Activated CD4-positive, alpha-beta memory T cell treated with anti-CD3 and anti-CD28 coated beads, Interleukin-2, amount 10 ng/mL, durations not matched to agents 7 days and 5 days (primary cell): ENCODE data around the gene XIAP. TPM values are rescaled to one million over a fixed set of nuclear protein-coding genes. Genes with fewer than 3 reads are reported as not detected.
"Not testable (repeated sequence)": the region's sequence is repeated elsewhere in the genome, so short reads cannot be mapped to it uniquely, and the experiment has no call there.

Experiments
- CTCF ChIA-PET: fragments of 350-600 bp; sonication (Branson Sonifier 250); formaldehyde crosslinking; loops from one replicate; lab custom pipeline; 2021; ENCODE audit warnings: antibody characterized with exemption, inconsistent platforms; lab: Charles Lee
- POLR2A ChIA-PET: fragments of 350-600 bp; sonication (Branson Sonifier 250); formaldehyde crosslinking; loops from one replicate; lab custom pipeline; 2021; ENCODE audit warnings: antibody characterized with exemption; lab: Charles Lee
- DNase-seq: peaks from one replicate; pipeline ENCODE4 v3.0.0-alpha.2; 2020
- H3K27ac Mint-ChIP-seq: one replicate; pipeline ENCODE4 v1.8.0; 2021; ENCODE audit warnings: mild to moderate bottlenecking, mixed read lengths
- H3K27me3 Mint-ChIP-seq: one replicate; pipeline ENCODE4 v1.8.0; 2021; ENCODE audit warnings: mixed read lengths
- H3K36me3 Mint-ChIP-seq: one replicate; pipeline ENCODE4 v1.8.0; 2021; ENCODE audit warnings: low read depth, mixed read lengths
- H3K4me1 Mint-ChIP-seq: one replicate; pipeline ENCODE4 v1.8.0; 2021; ENCODE audit warnings: mixed read lengths
- H3K4me3 Mint-ChIP-seq: one replicate; pipeline ENCODE4 v1.8.0; 2021; ENCODE audit warnings: mild to moderate bottlenecking, mixed read lengths
- H3K9me3 Mint-ChIP-seq: one replicate; pipeline ENCODE4 v1.8.0; 2021; ENCODE audit warnings: mixed read lengths
- total RNA-seq, 2 experiments: library from RNA; stranded (reverse); gene quantifications; one replicate each; pipeline ENCODE4 v1.2.3, GENCODE V29; 2021

Gene XIAP
- total RNA-seq, 2 experiments from 2014 or later = 47.6 to 53.3 TPM

GRCh38 chrX:123847056-123847455, 12.8 kb upstream of the XIAP start:
- H3K9me3 Mint-ChIP-seq = no peaks in the 10 kb centered on the region

GRCh38 chrX:123849096-123849495, 10.8 kb upstream of the XIAP start:
- no peak for DNase-seq

More at GRCh38 chrX:123847056-123847455, 12.8 kb upstream of the XIAP start:
- Mint-ChIP-seq H3K4me1 (peaks cover 4% of the 10 kb centered on the region), H3K36me3 (no peaks in the 10 kb centered on the region), H3K4me3 (no peak overlapping the region), H3K27me3 (peaks cover 1% of the 10 kb centered on the region), H3K27ac (no peak overlapping the region)
- DNase-seq = no peak
- ChIA-PET CTCF (interaction anchor here (0.9 kb wide), 1 partner anchor 14 kb away, joined by 3 read pairs; no protein-coding TSS in a partner anchor), POLR2A (no interaction called here)

GRCh38 chrX:123849906-123850305, 9.9 kb upstream of the XIAP start:
- H3K36me3 Mint-ChIP-seq, H3K9me3 Mint-ChIP-seq, DNase-seq, POLR2A ChIA-PET, CTCF ChIA-PET, H3K27me3 Mint-ChIP-seq, H3K4me3 Mint-ChIP-seq, H3K27ac Mint-ChIP-seq: not testable (repeated sequence)
- peaks cover 12% of the 10 kb centered on the region for H3K4me1 Mint-ChIP-seq

More at GRCh38 chrX:123849096-123849495, 10.8 kb upstream of the XIAP start:
- peaks cover 1% of the 10 kb centered on the region for H3K27me3 Mint-ChIP-seq
- H3K9me3 Mint-ChIP-seq = no peaks in the 10 kb centered on the region
- H3K4me1 Mint-ChIP-seq = peaks cover 7% of the 10 kb centered on the region
- no peaks in the 10 kb centered on the region for H3K36me3 Mint-ChIP-seq
- CTCF ChIA-PET = no interaction called here
- H3K4me3 Mint-ChIP-seq = no peak overlapping the region
- POLR2A ChIA-PET = no interaction called here
- no peak overlapping the region for H3K27ac Mint-ChIP-seq

GRCh38 chrX:123851079-123851478, 8.8 kb upstream of the XIAP start:
- no peak overlapping the region for H3K4me3 Mint-ChIP-seq
- no peak overlapping the region for H3K27ac Mint-ChIP-seq
- peaks cover 1% of the 10 kb centered on the region for H3K27me3 Mint-ChIP-seq
- no peak for DNase-seq
- no peaks in the 10 kb centered on the region for H3K9me3 Mint-ChIP-seq
- peaks cover 16% of the 10 kb centered on the region for H3K4me1 Mint-ChIP-seq
- CTCF ChIA-PET = interaction anchor here (0.7 to 1.5 kb wide), 2 partner anchors 17 to 77 kb away, joined by 3 read pairs; no protein-coding TSS in a partner anchor
- no peaks in the 10 kb centered on the region for H3K36me3 Mint-ChIP-seq
- POLR2A ChIA-PET = no interaction called here

- ChIA-PET CTCF (no interaction called here), POLR2A (no interaction called here)
- peaks cover 1% of the 10 kb centered on the region for H3K27me3 Mint-ChIP-seq
These were observed 5.5 kb upstream of the XIAP start for GRCh38 chrX:123854329-123854728.

GRCh38 chrX:123859409-123859845, 426 bp upstream of the XIAP start:
- ChIA-PET POLR2A (interaction anchor here (3.1 kb wide), 1 partner anchor 103 kb away, joined by 22 read pairs; the partner anchor contains the start of gene STAG2), CTCF (no interaction called here)

More at GRCh38 chrX:123854329-123854728, 5.5 kb upstream of the XIAP start:
- no peak overlapping the region for H3K27ac Mint-ChIP-seq
- DNase-seq = no peak
- H3K4me1 Mint-ChIP-seq = peaks cover 23% of the 10 kb centered on the region
- no peaks in the 10 kb centered on the region for H3K36me3 Mint-ChIP-seq
- H3K9me3 Mint-ChIP-seq = no peaks in the 10 kb centered on the region
- peak overlapping the region; percentile 4 for H3K4me3 Mint-ChIP-seq

GRCh38 chrX:123860983-123861382, 1.1 kb downstream of the XIAP start:
- H3K4me1 Mint-ChIP-seq = peaks cover 17% of the 10 kb centered on the region
- H3K9me3 Mint-ChIP-seq = no peaks in the 10 kb centered on the region
- no peak for DNase-seq
- H3K27me3 Mint-ChIP-seq = no peaks in the 10 kb centered on the region
- H3K27ac Mint-ChIP-seq = peak overlapping the region; percentile 94
- peaks cover 8% of the 10 kb centered on the region for H3K36me3 Mint-ChIP-seq
- ChIA-PET CTCF (interaction anchor here (0.9 kb wide), 1 partner anchor 28 kb away, joined by 3 read pairs; no protein-coding TSS in a partner anchor), POLR2A (interaction anchor here (0.7 to 3.1 kb wide), 5 partner anchors 9 to 487 kb away, joined by 3 to 22 read pairs (median 11); partner anchors contain the start of gene STAG2)
- H3K4me3 Mint-ChIP-seq = peak overlapping the region; percentile 88

More at GRCh38 chrX:123859409-123859845, 426 bp upstream of the XIAP start:
- no peaks in the 10 kb centered on the region for H3K9me3 Mint-ChIP-seq
- peaks cover 21% of the 10 kb centered on the region for H3K4me1 Mint-ChIP-seq
- no peak for DNase-seq
- H3K27ac Mint-ChIP-seq = peak overlapping the region; percentile 94
- peaks cover under 1% of the 10 kb centered on the region for H3K36me3 Mint-ChIP-seq
- peak overlapping the region; percentile 88 for H3K4me3 Mint-ChIP-seq
- no peaks in the 10 kb centered on the region for H3K27me3 Mint-ChIP-seq

GRCh38 chrX:123869488-123869887, 9.6 kb downstream of the XIAP start:
- H3K9me3 Mint-ChIP-seq = no peaks in the 10 kb centered on the region
- DNase-seq = no peak
- peaks cover 16% of the 10 kb centered on the region for H3K36me3 Mint-ChIP-seq
- no peaks in the 10 kb centered on the region for H3K27me3 Mint-ChIP-seq
- peaks cover 21% of the 10 kb centered on the region for H3K4me1 Mint-ChIP-seq
- H3K27ac Mint-ChIP-seq = no peak overlapping the region
- CTCF ChIA-PET = interaction anchor here (2.5 kb wide), 1 partner anchor 36 kb away, joined by 14 read pairs; no protein-coding TSS in a partner anchor
- POLR2A ChIA-PET = interaction anchor here (0.8 to 1.5 kb wide), 2 partner anchors 9 to 91 kb away, joined by 3 read pairs; no protein-coding TSS in a partner anchor
- no peak overlapping the region for H3K4me3 Mint-ChIP-seq

- Mint-ChIP-seq H3K27me3 (no peaks in the 10 kb centered on the region), H3K4me3 (no peak overlapping the region), H3K9me3 (no peaks in the 10 kb centered on the region), H3K4me1 (peaks cover 20% of the 10 kb centered on the region), H3K27ac (no peak overlapping the region), H3K36me3 (peaks cover 8% of the 10 kb centered on the region)
- DNase-seq = no peak
- ChIA-PET CTCF (no interaction called here), POLR2A (no interaction called here)
These were observed 11.5 kb downstream of the XIAP start for GRCh38 chrX:123871309-123871708.

- H3K27me3 Mint-ChIP-seq = no peaks in the 10 kb centered on the region
- H3K4me1 Mint-ChIP-seq = peaks cover 35% of the 10 kb centered on the region
- H3K36me3 Mint-ChIP-seq = peaks cover 6% of the 10 kb centered on the region
- H3K4me3 Mint-ChIP-seq = no peak overlapping the region
- H3K27ac Mint-ChIP-seq = no peak overlapping the region
- ChIA-PET CTCF (interaction anchor here (0.8 kb wide), 1 partner anchor 10 kb away, joined by 3 read pairs; no protein-coding TSS in a partner anchor), POLR2A (interaction anchor here (0.6 kb wide), 1 partner anchor 190 kb away, joined by 4 read pairs; no protein-coding TSS in a partner anchor)
- H3K9me3 Mint-ChIP-seq = no peaks in the 10 kb centered on the region
- no peak for DNase-seq
These were observed 14.1 kb downstream of the XIAP start for GRCh38 chrX:123873956-123874355.

- Mint-ChIP-seq H3K9me3 (no peaks in the 10 kb centered on the region), H3K27me3 (no peaks in the 10 kb centered on the region), H3K36me3 (peaks cover 8% of the 10 kb centered on the region), H3K27ac (no peak overlapping the region), H3K4me3 (no peak overlapping the region), H3K4me1 (peaks cover 32% of the 10 kb centered on the region)
- no peak for DNase-seq
- CTCF ChIA-PET = interaction anchor here (1.5 kb wide), 1 partner anchor 11 kb away, joined by 3 read pairs; no protein-coding TSS in a partner anchor
- POLR2A ChIA-PET = no interaction called here
These were observed 16.3 kb downstream of the XIAP start for GRCh38 chrX:123876177-123876576.

GRCh38 chrX:123876844-123877243, 17.0 kb downstream of the XIAP start:
- ChIA-PET CTCF (interaction anchor here (1.5 kb wide), 1 partner anchor 12 kb away, joined by 3 read pairs; no protein-coding TSS in a partner anchor), POLR2A (interaction anchor here (3.0 kb wide), 1 partner anchor 16 kb away, joined by 12 read pairs; no protein-coding TSS in a partner anchor)
- no peaks in the 10 kb centered on the region for H3K9me3 Mint-ChIP-seq
- H3K36me3 Mint-ChIP-seq = peaks cover 10% of the 10 kb centered on the region
- no peak for DNase-seq
- no peak overlapping the region for H3K27ac Mint-ChIP-seq
- H3K27me3 Mint-ChIP-seq = no peaks in the 10 kb centered on the region
- H3K4me3 Mint-ChIP-seq = no peak overlapping the region
- H3K4me1 Mint-ChIP-seq = peaks cover 35% of the 10 kb centered on the region

GRCh38 chrX:123878252-123878721, 18.4 kb downstream of the XIAP start:
- ChIA-PET POLR2A (interaction anchor here (1.7 to 3.0 kb wide), 3 partner anchors 18 to 208 kb away, joined by 5 to 12 read pairs (median 6); no protein-coding TSS in a partner anchor), CTCF (no interaction called here)
- no peaks in the 10 kb centered on the region for H3K9me3 Mint-ChIP-seq
- H3K4me1 Mint-ChIP-seq = peaks cover 35% of the 10 kb centered on the region
- DNase-seq = no peak
- H3K4me3 Mint-ChIP-seq = peak overlapping the region; percentile 55
- H3K27ac Mint-ChIP-seq = peak overlapping the region; percentile 79
- H3K36me3 Mint-ChIP-seq = peaks cover 8% of the 10 kb centered on the region
- H3K27me3 Mint-ChIP-seq = no peaks in the 10 kb centered on the region
